ENCODE results near the gene PRR36. TPM values are rescaled to one million over a fixed set of nuclear protein-coding genes. Genes with fewer than 3 reads are reported as not detected.

PRR36 gene
- total RNA-seq, 4 donors from 2014 or later: 0.13 to 0.45 (median 0.20) TPM

DNA sequence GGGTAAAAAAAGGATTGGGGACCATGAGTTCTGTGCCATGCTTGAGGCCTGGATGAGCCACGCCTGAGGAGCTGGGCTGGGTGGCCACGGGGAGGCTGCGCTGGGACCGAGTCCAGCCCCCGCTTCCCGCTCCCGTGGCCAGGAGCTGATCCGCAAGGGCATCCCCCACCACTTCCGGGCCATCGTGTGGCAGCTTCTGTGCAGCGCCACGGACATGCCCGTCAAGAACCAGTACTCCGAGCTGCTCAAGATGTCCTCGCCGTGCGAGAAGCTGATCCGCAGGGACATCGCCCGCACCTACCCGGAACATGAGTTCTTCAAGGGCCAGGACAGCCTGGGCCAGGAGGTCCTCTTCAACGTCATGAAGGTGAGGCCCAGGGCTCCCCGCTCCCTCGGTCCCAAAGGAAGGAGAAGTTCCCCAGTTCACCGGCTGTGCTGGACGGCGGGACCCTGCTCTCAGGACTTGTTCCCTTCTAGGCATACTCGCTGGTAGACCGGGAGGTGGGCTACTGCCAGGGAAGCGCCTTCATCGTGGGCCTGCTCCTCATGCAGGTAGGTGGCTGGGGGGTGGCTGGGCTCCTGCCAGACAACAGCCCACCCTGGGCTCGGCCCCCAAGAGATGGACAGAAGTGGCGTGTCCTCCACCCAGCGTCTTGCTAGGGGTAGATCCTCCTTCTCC is 25.3 kb downstream of the PRR36 start:
- H3K4me1 ChIP-seq: peaks cover 0 to 10% of the 10 kb centered on the region in 2 donors
- H3K36me3 ChIP-seq: no peaks in the 10 kb centered on the region
- no peak for DNase-seq
- intact Hi-C loops (cut with DNase I): no loop called here
- H3K27me3 ChIP-seq: no peaks in the 10 kb centered on the region
- WGBS, 2 donors: 89 to 92% methylated on average over 4 to 23 of the region's 34 CpGs
- TF ChIP-seq POLR2A (IDR thresholded peaks at IDR 0.05): no peak
- TF ChIP-seq, protein P1, sequence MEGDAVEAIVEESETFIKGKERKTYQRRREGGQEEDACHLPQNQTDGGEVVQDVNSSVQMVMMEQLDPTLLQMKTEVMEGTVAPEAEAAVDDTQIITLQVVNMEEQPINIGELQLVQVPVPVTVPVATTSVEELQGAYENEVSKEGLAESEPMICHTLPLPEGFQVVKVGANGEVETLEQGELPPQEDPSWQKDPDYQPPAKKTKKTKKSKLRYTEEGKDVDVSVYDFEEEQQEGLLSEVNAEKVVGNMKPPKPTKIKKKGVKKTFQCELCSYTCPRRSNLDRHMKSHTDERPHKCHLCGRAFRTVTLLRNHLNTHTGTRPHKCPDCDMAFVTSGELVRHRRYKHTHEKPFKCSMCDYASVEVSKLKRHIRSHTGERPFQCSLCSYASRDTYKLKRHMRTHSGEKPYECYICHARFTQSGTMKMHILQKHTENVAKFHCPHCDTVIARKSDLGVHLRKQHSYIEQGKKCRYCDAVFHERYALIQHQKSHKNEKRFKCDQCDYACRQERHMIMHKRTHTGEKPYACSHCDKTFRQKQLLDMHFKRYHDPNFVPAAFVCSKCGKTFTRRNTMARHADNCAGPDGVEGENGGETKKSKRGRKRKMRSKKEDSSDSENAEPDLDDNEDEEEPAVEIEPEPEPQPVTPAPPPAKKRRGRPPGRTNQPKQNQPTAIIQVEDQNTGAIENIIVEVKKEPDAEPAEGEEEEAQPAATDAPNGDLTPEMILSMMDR (IDR thresholded peaks at IDR 0.05): no peak
- H3K9me3 ChIP-seq: no peaks in the 10 kb centered on the region
- no peak overlapping the region for H3K4me3 ChIP-seq (replicated peaks in 1 of 3)
- H3K27ac ChIP-seq: no peak overlapping the region

DNA sequence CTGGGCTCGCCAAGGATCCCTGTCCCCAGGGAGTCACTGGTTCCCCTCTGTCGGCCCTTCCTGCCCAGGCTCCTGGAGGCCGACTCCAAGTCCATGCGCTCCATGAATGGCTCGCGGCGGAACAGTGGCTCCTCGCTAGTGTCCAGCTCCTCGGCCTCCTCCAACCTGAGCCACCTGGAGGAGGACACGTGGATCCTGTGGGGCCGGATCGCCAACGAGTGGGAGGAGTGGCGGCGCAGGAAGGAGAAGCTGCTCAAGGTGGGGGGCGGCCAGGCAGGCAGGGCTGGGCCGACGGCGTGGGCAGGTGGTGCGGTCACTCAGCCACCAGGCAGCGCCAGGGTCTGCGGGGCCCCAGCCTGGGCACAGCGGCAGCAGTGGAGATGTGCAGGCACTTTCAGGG is 26.5 kb downstream of the PRR36 start:
- no peak overlapping the region for H3K4me3 ChIP-seq (replicated peaks in 1 of 3)
- no peaks in the 10 kb centered on the region for H3K9me3 ChIP-seq
- intact Hi-C loops (cut with DNase I): no loop called here
- H3K27me3 ChIP-seq: no peaks in the 10 kb centered on the region
- no peaks in the 10 kb centered on the region for H3K36me3 ChIP-seq
- no peak for DNase-seq
- 88 to 95% methylated on average over 20 to 23 of the region's 23 CpGs for WGBS, 2 donors
- H3K27ac ChIP-seq: no peak overlapping the region
- no peaks in the 10 kb centered on the region for H3K4me1 ChIP-seq
- no peak for TF ChIP-seq POLR2A (IDR thresholded peaks at IDR 0.05)
- TF ChIP-seq, protein P1 (IDR thresholded peaks at IDR 0.05): no peak

DNA sequence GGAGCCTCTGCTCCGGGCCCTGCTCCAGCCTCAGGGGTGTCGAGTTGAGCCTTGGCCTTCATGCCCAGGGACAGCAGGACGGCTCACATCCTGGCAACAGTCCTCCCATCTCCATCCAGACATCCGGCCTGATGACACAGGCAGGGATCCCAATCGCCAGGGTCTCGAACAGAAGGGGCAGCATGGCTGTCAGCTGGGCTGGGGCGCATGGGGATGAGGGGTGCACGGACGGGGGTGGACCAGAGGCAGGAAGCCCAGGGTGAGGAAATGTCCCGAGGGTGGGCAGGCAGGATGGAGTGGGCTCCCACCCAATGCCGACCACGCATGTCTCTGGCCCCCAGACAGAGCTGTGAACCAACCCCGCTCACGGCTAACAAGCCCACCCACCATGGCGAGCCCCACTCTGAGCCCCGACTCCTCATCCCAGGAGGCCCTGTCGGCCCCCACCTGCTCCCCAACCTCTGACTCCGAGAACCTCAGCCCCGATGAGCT is 28.0 kb downstream of the PRR36 start:
- H3K4me1 ChIP-seq: no peaks in the 10 kb centered on the region
- no peaks in the 10 kb centered on the region for H3K36me3 ChIP-seq
- intact Hi-C loops (cut with DNase I): no loop called here
- no peaks in the 10 kb centered on the region for H3K27me3 ChIP-seq
- H3K27ac ChIP-seq: no peak overlapping the region
- H3K9me3 ChIP-seq: no peaks in the 10 kb centered on the region
- 84 to 91% methylated on average over 7 to 19 of the region's 19 CpGs for WGBS, 2 donors
- H3K4me3 ChIP-seq (replicated peaks in 1 of 3): no peak overlapping the region
- TF ChIP-seq, protein P1 (IDR thresholded peaks at IDR 0.05): no peak
- TF ChIP-seq POLR2A (IDR thresholded peaks at IDR 0.05): no peak
- DNase-seq: no peak

DNA sequence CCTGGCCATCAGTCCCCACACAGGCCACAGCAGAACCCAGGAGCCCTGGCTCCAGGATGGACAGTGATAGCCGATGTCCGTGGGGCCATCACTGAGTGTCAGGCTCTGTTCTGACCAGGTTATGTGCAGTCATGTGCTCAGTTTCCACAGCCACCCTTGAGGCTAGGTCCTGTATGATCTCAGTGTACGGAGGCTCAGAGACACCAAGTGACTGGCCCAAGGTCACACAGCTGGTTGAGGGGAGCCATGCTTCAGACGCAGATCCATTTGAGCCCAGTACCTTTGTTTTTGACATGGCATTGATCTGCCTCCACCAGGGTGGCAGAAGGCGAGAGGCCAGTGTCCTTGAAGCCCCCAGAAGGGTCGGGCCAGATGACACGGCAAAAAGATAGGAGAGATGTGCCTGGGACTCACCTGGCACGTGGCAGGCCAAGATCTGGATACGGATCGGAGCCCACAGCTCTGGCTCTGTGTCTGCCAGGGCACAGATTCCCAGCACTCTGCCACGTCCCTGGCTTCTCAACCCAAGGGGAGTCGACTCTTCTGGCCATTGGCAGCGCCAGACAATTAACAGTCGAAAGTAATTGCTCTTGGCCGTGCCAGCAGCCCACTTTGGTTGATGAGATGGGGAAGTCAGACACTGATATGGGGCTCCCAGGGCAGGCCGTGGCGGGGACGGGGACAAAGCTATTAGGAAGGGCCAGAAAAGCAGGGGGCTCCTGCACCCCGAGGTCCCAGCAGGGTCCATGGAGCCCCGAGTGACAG is 28.6 kb downstream of the PRR36 start:
- Histone ChIP-seq H3K27ac (no peak overlapping the region), H3K36me3 (no peaks in the 10 kb centered on the region), H3K27me3 (no peaks in the 10 kb centered on the region), H3K9me3 (no peaks in the 10 kb centered on the region), H3K4me3 (replicated peaks in 1 of 3) (no peak overlapping the region), H3K4me1 (no peaks in the 10 kb centered on the region)
- 92 to 97% methylated on average over 7 to 20 of the region's 20 CpGs for WGBS, 2 donors
- DNase-seq: no peak
- TF ChIP-seq POLR2A (IDR thresholded peaks at IDR 0.05): no peak
- TF ChIP-seq, protein P1 (IDR thresholded peaks at IDR 0.05): no peak
- intact Hi-C loops (cut with DNase I): no loop called here

DNA sequence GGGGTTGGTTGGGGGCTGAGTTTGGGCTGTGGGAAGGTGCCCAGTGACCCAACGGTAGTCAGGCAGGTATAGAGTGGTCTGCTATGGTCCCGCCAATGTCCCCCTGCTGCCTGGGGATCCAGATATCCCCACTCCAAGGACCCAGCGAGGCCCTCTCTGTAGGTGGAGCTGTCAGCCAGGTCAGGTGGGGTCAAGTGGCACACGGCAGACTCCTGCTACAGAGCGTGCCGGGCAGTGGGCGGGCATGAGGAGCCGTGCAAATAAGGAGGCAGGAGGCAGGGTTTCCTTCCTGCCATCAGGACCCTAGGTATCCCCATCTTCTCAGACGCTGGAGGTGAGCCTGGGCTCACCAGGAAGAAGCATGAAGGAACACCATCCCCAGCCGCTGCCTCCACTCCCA is 29.2 kb downstream of the PRR36 start:
- Histone ChIP-seq H3K9me3 (no peaks in the 10 kb centered on the region), H3K27me3 (no peaks in the 10 kb centered on the region), H3K4me3 (replicated peaks in 1 of 3) (no peak overlapping the region), H3K4me1 (no peaks in the 10 kb centered on the region), H3K27ac (no peak overlapping the region), H3K36me3 (no peaks in the 10 kb centered on the region)
- intact Hi-C loops (cut with DNase I): no loop called here
- TF ChIP-seq, protein P1 (IDR thresholded peaks at IDR 0.05): no peak
- no peak for TF ChIP-seq POLR2A (IDR thresholded peaks at IDR 0.05)
- WGBS, 2 donors: 74 to 87% methylated on average over 4 to 8 of the region's 10 CpGs
- no peak for DNase-seq

Measured in thyroid gland (tissue), 4 donors.